ENCODE data around the gene ZFR2. TPM values are rescaled to one million over a fixed set of nuclear protein-coding genes. Genes with fewer than 3 reads are reported as not detected.

The ZFR2 gene
- polyA plus RNA-seq, 3 donors: not detected

DNA sequence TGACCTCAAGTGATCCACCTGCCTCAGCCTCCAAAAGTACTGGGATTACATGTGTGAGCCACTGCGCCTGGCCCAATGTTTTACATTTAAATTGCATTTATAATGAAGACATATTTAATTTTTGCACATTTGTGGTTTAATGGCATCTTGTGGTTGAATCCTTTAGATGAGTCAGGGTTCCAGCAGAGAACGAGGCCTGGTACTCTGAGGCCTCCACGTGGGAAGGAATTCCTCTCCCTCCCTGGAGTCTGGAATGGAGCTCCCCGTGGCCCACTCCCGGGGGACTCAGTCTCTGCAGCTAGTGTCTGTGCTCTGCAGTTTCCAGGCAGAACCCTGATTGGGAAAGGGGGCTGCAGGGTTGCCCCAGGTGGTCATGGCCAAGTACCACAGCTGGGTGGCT, 24.2 kb downstream of the ZFR2 start:
- H3K9ac ChIP-seq (ENCODE audit: insufficient read depth, low read length, poor library complexity, severe bottlenecking): no peak overlapping the region
- no peak overlapping the region for H3K27ac ChIP-seq (ENCODE audit: low read depth in 1 of 2, low read length in 2 of 2)
- H3K4me1 ChIP-seq (ENCODE audit: control insufficient read depth in 1 of 2, insufficient read depth in 2 of 2, low read length in 2 of 2): no peaks in the 10 kb centered on the region
- intact Hi-C loops (cut with micrococcal nuclease): no loop called here
- H3K79me2 ChIP-seq (ENCODE audit: insufficient read depth, low read length): no peaks in the 10 kb centered on the region
- no peaks in the 10 kb centered on the region for H3K4me1 Mint-ChIP-seq
- H3K9me3 ChIP-seq (replicated peaks in 1 of 2; ENCODE audit: control insufficient read depth in 1 of 2, insufficient read depth in 1 of 2, low read length in 2 of 2): no peaks in the 10 kb centered on the region
- no peaks in the 10 kb centered on the region for H3K36me3 Mint-ChIP-seq
- no peak overlapping the region for H2AFZ ChIP-seq (ENCODE audit: insufficient read depth, low read depth, low read length, poor library complexity, severe bottlenecking)
- H3K36me3 ChIP-seq (replicated peaks in 1 of 2; ENCODE audit: control insufficient read depth in 1 of 2, insufficient read depth in 2 of 2, low read length in 2 of 2): no peaks in the 10 kb centered on the region
- no peak for DNase-seq
- no peak overlapping the region for H3K27ac Mint-ChIP-seq
- H3K27me3 ChIP-seq (ENCODE audit: control insufficient read depth in 2 of 2, insufficient read depth in 2 of 2, low read length in 2 of 2): no peaks in the 10 kb centered on the region
- no peak overlapping the region for H3K4me3 Mint-ChIP-seq
- H3K27me3 Mint-ChIP-seq (ENCODE audit: low read depth in 3 of 3): peaks cover 4 to 6% (median 5%) of the 10 kb centered on the region in 3 donors
- no peaks in the 10 kb centered on the region for H4K20me1 ChIP-seq (ENCODE audit: insufficient read depth, low read length)
- TF ChIP-seq, protein P1, sequence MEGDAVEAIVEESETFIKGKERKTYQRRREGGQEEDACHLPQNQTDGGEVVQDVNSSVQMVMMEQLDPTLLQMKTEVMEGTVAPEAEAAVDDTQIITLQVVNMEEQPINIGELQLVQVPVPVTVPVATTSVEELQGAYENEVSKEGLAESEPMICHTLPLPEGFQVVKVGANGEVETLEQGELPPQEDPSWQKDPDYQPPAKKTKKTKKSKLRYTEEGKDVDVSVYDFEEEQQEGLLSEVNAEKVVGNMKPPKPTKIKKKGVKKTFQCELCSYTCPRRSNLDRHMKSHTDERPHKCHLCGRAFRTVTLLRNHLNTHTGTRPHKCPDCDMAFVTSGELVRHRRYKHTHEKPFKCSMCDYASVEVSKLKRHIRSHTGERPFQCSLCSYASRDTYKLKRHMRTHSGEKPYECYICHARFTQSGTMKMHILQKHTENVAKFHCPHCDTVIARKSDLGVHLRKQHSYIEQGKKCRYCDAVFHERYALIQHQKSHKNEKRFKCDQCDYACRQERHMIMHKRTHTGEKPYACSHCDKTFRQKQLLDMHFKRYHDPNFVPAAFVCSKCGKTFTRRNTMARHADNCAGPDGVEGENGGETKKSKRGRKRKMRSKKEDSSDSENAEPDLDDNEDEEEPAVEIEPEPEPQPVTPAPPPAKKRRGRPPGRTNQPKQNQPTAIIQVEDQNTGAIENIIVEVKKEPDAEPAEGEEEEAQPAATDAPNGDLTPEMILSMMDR (IDR thresholded peaks at IDR 0.05): no peak
- WGBS (ENCODE audit: insufficient coverage): 56% methylated on average over 4 of the region's 5 CpGs
- no peak overlapping the region for H3K4me3 ChIP-seq (replicated peaks in 1 of 3; ENCODE audit: low read depth in 2 of 3, low read length in 3 of 3)
- peaks cover 0 to 5% (median 0%) of the 10 kb centered on the region in 7 donors for H3K9me3 Mint-ChIP-seq
- no peak overlapping the region for H3K4me2 ChIP-seq (replicated peaks; ENCODE audit: extremely low read depth, low read length, poor library complexity, severe bottlenecking)

DNA sequence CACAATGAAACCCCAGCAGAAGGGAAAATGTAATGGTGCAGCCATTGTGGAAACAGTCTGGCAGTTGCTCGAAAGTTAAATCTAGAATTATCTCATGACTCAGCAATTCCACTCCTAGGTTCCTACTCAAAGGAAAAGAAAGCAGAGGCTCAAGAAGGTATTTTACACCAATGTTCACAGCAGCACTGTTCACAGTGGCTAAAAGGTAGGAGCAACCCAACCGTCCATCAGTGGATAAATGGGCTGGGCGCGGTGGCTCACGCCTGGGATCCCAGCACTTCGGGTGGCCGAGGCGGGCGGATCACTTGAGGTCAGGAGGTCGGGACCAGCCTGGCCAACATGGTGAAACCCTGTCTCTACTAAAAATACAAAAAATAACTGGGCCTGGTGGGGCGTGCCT, 25.9 kb downstream of the ZFR2 start:
- H3K4me1 Mint-ChIP-seq: no peaks in the 10 kb centered on the region
- H3K27me3 Mint-ChIP-seq (ENCODE audit: low read depth in 3 of 3): peaks cover 2 to 5% (median 4%) of the 10 kb centered on the region in 3 donors
- no peak overlapping the region for H2AFZ ChIP-seq (ENCODE audit: insufficient read depth, low read depth, low read length, poor library complexity, severe bottlenecking)
- TF ChIP-seq, protein P1 (IDR thresholded peaks at IDR 0.05): no peak
- no peaks in the 10 kb centered on the region for H3K36me3 Mint-ChIP-seq
- DNase-seq: no peak
- 98% methylated on average over 5 of the region's 11 CpGs for WGBS (ENCODE audit: insufficient coverage)
- H3K4me2 ChIP-seq (replicated peaks; ENCODE audit: extremely low read depth, low read length, poor library complexity, severe bottlenecking): no peak overlapping the region
- no peaks in the 10 kb centered on the region for H4K20me1 ChIP-seq (ENCODE audit: insufficient read depth, low read length)
- no peaks in the 10 kb centered on the region for H3K4me1 ChIP-seq (ENCODE audit: control insufficient read depth in 1 of 2, insufficient read depth in 2 of 2, low read length in 2 of 2)
- peaks cover 4 to 5% of the 10 kb centered on the region in 2 donors for H3K9me3 ChIP-seq (replicated peaks in 1 of 2; ENCODE audit: control insufficient read depth in 1 of 2, insufficient read depth in 1 of 2, low read length in 2 of 2)
- H3K27ac Mint-ChIP-seq: no peak overlapping the region
- H3K27ac ChIP-seq (ENCODE audit: low read depth in 1 of 2, low read length in 2 of 2): no peak overlapping the region
- H3K27me3 ChIP-seq (ENCODE audit: control insufficient read depth in 2 of 2, insufficient read depth in 2 of 2, low read length in 2 of 2): no peaks in the 10 kb centered on the region
- peaks cover 1 to 9% (median 7%) of the 10 kb centered on the region in 7 donors for H3K9me3 Mint-ChIP-seq
- no peaks in the 10 kb centered on the region for H3K36me3 ChIP-seq (replicated peaks in 1 of 2; ENCODE audit: control insufficient read depth in 1 of 2, insufficient read depth in 2 of 2, low read length in 2 of 2)
- no peak overlapping the region for H3K4me3 ChIP-seq (replicated peaks in 1 of 3; ENCODE audit: low read depth in 2 of 3, low read length in 3 of 3)
- no peaks in the 10 kb centered on the region for H3K79me2 ChIP-seq (ENCODE audit: insufficient read depth, low read length)
- no peak overlapping the region for H3K9ac ChIP-seq (ENCODE audit: insufficient read depth, low read length, poor library complexity, severe bottlenecking)
- intact Hi-C loops (cut with micrococcal nuclease): no loop called here
- no peak overlapping the region for H3K4me3 Mint-ChIP-seq
